ENCODE results near the gene IL1R2. TPM values are rescaled to one million over a fixed set of nuclear protein-coding genes. Genes with fewer than 3 reads are reported as not detected.

Gene IL1R2
- total RNA-seq, 1 experiment from 2014 or later: 10.1 TPM

GRCh38 chr2:102046135-102046986 lies 54.6 kb downstream of the IL1R2 start:
- Mint-ChIP-seq H3K36me3 (ENCODE audit: insufficient read depth, unreplicated experiment) (no peaks in the 10 kb centered on the region), H3K27ac (ENCODE audit: unreplicated experiment) (no peak overlapping the region), H3K27me3 (ENCODE audit: insufficient read depth, unreplicated experiment) (no peaks in the 10 kb centered on the region), H3K4me1 (ENCODE audit: low read depth, unreplicated experiment) (no peaks in the 10 kb centered on the region), H3K4me3 (ENCODE audit: unreplicated experiment) (no peak overlapping the region), H3K9me3 (ENCODE audit: unreplicated experiment) (no peaks in the 10 kb centered on the region)
- no peak for DNase-seq
- H3K27me3 ChIP-seq (replicated peaks; ENCODE audit: control insufficient read depth, insufficient read depth, low read length): no peaks in the 10 kb centered on the region
- no TSS peak for BruUV-seq (replicated peaks)
- no peak overlapping the region for H3K4me3 ChIP-seq (ENCODE audit: low read depth, low read length)
- ChIA-PET POLR2A (no interaction called here), CTCF (no interaction called here)
- H3K9me3 ChIP-seq: no peaks in the 10 kb centered on the region
- intact Hi-C loops (cut with micrococcal nuclease; ENCODE audit: unreplicated experiment): no loop called here
- no peaks in the 10 kb centered on the region for H3K36me3 ChIP-seq (ENCODE audit: control insufficient read depth, insufficient read depth, low read length)
- TF ChIP-seq CTCF (IDR thresholded peaks at IDR 0.05; ENCODE audit: insufficient read depth in 1 of 2, low read depth in 1 of 2, low read length in 1 of 2, severe bottlenecking in 1 of 2, unreplicated experiment in 1 of 2): no peak
- H3K4me1 ChIP-seq: no peaks in the 10 kb centered on the region

GRCh38 chr2:102048465-102048864 lies 56.7 kb downstream of the IL1R2 start:
- DNase-seq: no peak
- Histone ChIP-seq H3K36me3 (ENCODE audit: control insufficient read depth, insufficient read depth, low read length) (no peaks in the 10 kb centered on the region), H3K9me3 (no peaks in the 10 kb centered on the region), H3K4me1 (no peaks in the 10 kb centered on the region), H3K4me3 (ENCODE audit: low read depth, low read length) (no peak overlapping the region), H3K27me3 (replicated peaks; ENCODE audit: control insufficient read depth, insufficient read depth, low read length) (no peaks in the 10 kb centered on the region)
- intact Hi-C loops (cut with micrococcal nuclease; ENCODE audit: unreplicated experiment): no loop called here
- ChIA-PET POLR2A (no interaction called here), CTCF (no interaction called here)
- no peaks in the 10 kb centered on the region for H3K27me3 Mint-ChIP-seq (ENCODE audit: insufficient read depth, unreplicated experiment)
- H3K4me1 Mint-ChIP-seq (ENCODE audit: low read depth, unreplicated experiment): no peaks in the 10 kb centered on the region
- no TSS peak for BruUV-seq (replicated peaks)
- TF ChIP-seq CTCF (IDR thresholded peaks at IDR 0.05; ENCODE audit: insufficient read depth in 1 of 2, low read depth in 1 of 2, low read length in 1 of 2, severe bottlenecking in 1 of 2, unreplicated experiment in 1 of 2): no peak
- no peak overlapping the region for H3K27ac Mint-ChIP-seq (ENCODE audit: unreplicated experiment)
- no peaks in the 10 kb centered on the region for H3K36me3 Mint-ChIP-seq (ENCODE audit: insufficient read depth, unreplicated experiment)
- no peak overlapping the region for H3K4me3 Mint-ChIP-seq (ENCODE audit: unreplicated experiment)
- no peaks in the 10 kb centered on the region for H3K9me3 Mint-ChIP-seq (ENCODE audit: unreplicated experiment)

- Histone ChIP-seq H3K9me3 (no peaks in the 10 kb centered on the region), H3K4me1 (no peaks in the 10 kb centered on the region), H3K36me3 (ENCODE audit: control insufficient read depth, insufficient read depth, low read length) (no peaks in the 10 kb centered on the region), H3K4me3 (ENCODE audit: low read depth, low read length) (no peak overlapping the region), H3K27me3 (replicated peaks; ENCODE audit: control insufficient read depth, insufficient read depth, low read length) (no peaks in the 10 kb centered on the region)
- no peak for TF ChIP-seq CTCF (IDR thresholded peaks at IDR 0.05; ENCODE audit: insufficient read depth in 1 of 2, low read depth in 1 of 2, low read length in 1 of 2, severe bottlenecking in 1 of 2, unreplicated experiment in 1 of 2)
- ChIA-PET POLR2A (no interaction called here), CTCF (no interaction called here)
- Mint-ChIP-seq H3K4me1 (ENCODE audit: low read depth, unreplicated experiment) (no peaks in the 10 kb centered on the region), H3K36me3 (ENCODE audit: insufficient read depth, unreplicated experiment) (no peaks in the 10 kb centered on the region), H3K27ac (ENCODE audit: unreplicated experiment) (no peak overlapping the region), H3K27me3 (ENCODE audit: insufficient read depth, unreplicated experiment) (no peaks in the 10 kb centered on the region), H3K4me3 (ENCODE audit: unreplicated experiment) (no peak overlapping the region), H3K9me3 (ENCODE audit: unreplicated experiment) (no peaks in the 10 kb centered on the region)
- intact Hi-C loops (cut with micrococcal nuclease; ENCODE audit: unreplicated experiment): no loop called here
- no TSS peak for BruUV-seq (replicated peaks)
- DNase-seq: no peak
Measured at GRCh38 chr2:102049756-102050443, 58.1 kb downstream of the IL1R2 start.
